SU-DHL-6 (cell line): ENCODE measurements around the gene CRY2.

Experiments used
- EZH2phosphoT487 ChIP-seq: fragments of 200-600 bp; sonication (generic), shearing (Covaris generic); conservative IDR thresholded peaks from 2 replicates; pipeline ENCODE4 v1.6.1; 2018; ENCODE audit warnings: mild to moderate bottlenecking, antibody characterized with exemption, low read length, moderate library complexity, mixed read lengths
- TF ChIP-seq, protein P1 (sequence below): fragments of 200-600 bp; sonication (generic); IDR thresholded peaks from one replicate; pipeline ENCODE4 v1.5.1; 2017; ENCODE audit warnings: antibody characterized with exemption, mild to moderate bottlenecking, low read length, moderate library complexity; ENCODE audit not compliant: insufficient read depth, poor library complexity, severe bottlenecking

DNA sequence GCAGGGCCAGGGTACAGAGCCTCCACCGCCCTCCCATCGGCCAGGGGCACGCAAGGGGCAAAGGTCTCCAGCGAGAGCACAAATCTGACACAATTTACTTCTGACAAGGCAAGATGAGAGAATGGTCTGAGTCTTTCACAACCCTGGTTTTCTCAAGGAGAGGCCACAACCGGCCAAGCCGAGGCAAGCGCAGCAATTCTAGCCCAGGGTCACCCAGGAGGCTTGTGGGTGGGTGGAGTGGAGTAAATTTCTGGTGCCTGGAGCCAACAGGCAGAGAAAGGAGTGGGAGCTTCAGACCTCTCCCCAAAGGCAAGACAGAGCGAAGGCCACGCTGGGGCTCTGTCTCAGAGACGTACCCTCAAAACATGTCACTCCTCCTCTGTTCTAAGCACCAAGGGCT lies 84.5 kb downstream of the CRY2 start:
- TF ChIP-seq, protein P1, sequence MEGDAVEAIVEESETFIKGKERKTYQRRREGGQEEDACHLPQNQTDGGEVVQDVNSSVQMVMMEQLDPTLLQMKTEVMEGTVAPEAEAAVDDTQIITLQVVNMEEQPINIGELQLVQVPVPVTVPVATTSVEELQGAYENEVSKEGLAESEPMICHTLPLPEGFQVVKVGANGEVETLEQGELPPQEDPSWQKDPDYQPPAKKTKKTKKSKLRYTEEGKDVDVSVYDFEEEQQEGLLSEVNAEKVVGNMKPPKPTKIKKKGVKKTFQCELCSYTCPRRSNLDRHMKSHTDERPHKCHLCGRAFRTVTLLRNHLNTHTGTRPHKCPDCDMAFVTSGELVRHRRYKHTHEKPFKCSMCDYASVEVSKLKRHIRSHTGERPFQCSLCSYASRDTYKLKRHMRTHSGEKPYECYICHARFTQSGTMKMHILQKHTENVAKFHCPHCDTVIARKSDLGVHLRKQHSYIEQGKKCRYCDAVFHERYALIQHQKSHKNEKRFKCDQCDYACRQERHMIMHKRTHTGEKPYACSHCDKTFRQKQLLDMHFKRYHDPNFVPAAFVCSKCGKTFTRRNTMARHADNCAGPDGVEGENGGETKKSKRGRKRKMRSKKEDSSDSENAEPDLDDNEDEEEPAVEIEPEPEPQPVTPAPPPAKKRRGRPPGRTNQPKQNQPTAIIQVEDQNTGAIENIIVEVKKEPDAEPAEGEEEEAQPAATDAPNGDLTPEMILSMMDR = no peak
- TF ChIP-seq EZH2phosphoT487 = no peak
